ENCODE measurements around the gene PHF13. TPM values are rescaled to one million over a fixed set of nuclear protein-coding genes. Genes with fewer than 3 reads are reported as not detected.
A peak's percentile ranks its signal among the peaks of the same experiment; 100 is the strongest.

PHF13 gene
- 2.4 to 8.3 TPM (median 4.5 TPM) in 3 replicates for polyA plus RNA-seq
- 5.5 TPM for polyA plus RNA-seq (2011; ENCODE audit: low read depth)
- polyA plus RNA-seq (2011; cell fraction: cytosol; rRNA removed), result 4.1 and 4.2 TPM in 2 replicates
- 13.6 and 13.9 TPM in 2 replicates for polyA plus RNA-seq (2011; cell fraction: nucleus; rRNA removed)
- polyA plus RNA-seq (2012; ENCODE audit: low replicate concordance), result 9.5 and 18.7 TPM in 2 replicates
- 2.9 to 4.9 TPM (median 4.6 TPM) in 3 replicates for polyA minus RNA-seq
- polyA minus RNA-seq (2011; cell fraction: cytosol; rRNA and poly(A)+ RNA removed), result 3.1 TPM
- polyA minus RNA-seq (2011; cell fraction: nucleus; rRNA and poly(A)+ RNA removed), result 5.7 and 7.1 TPM in 2 replicates

DNA sequence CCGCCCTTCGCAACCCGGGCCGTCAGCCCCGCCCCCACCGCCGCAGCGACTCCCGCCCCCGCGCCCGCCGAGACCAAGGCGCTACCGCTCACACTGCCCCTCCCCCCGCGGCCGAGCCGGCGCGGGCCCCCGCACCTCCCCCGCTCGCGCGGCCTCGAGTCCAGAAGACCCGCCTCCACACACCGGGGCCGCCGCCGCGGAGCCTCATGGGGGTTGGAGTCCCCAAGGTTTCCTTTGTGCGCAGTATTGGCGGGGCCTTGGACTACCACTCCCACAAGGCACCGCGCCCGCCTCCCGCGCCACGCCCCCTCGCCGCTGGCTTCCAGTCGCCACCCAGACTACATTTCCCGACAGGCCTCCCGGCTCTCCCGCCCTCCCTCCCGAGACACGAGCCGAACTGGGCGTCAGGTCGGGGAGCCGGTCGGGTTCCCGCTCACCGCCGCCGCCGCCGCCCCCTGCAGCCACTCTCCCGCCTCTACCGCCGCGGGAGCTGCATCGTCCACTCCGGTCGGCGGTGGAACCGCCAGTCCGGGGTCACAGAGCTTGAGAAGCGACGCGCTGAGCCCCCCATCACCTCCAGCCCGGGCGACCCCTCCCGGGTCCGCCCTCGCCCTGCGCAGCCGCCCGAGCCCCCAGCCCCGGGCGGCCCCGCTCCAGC is at the start of gene PHF13:
TSS of gene PHF13 (plus strand) at position 371 of the 658 bp plus-strand sequence. CDS start 336 bp downstream, outside the sequence.
- FAIRE-seq (no peak), DNase-seq (ENCODE audit: low read depth, low spot score) (peak; percentile 91)
- H3K4me2 ChIP-seq (ENCODE audit: control insufficient read depth, extremely low read depth, insufficient read depth, low read depth, low read length), result peak within 1 kb of the TSS; percentile 97
- H3K9me3 ChIP-seq (ENCODE audit: control insufficient read depth, low read depth, low read length), result no peaks in the 10 kb centered on the region
- dilution Hi-C loops (cut with MboI; ENCODE audit: extremely low pct_ligation_motif_present, low sequenced_read_pairs), result no loop called here
- H2AFZ ChIP-seq (ENCODE audit: control insufficient read depth, low read length), result peak within 1 kb of the TSS; percentile 84
- H3K4me1 ChIP-seq (ENCODE audit: control insufficient read depth, extremely low read depth, insufficient read depth, low read length), result peaks cover 20% of the 10 kb centered on the region
- H3K4me3 ChIP-seq (ENCODE audit: control insufficient read depth in 2 of 3, extremely low read depth in 1 of 3, insufficient read depth in 2 of 3, low read depth in 1 of 3, low read length in 3 of 3), result peak within 1 kb of the TSS; percentile 69 to 87 (median 79)
- H3K27ac ChIP-seq (ENCODE audit: control insufficient read depth, insufficient read depth, low read length), result peak within 1 kb of the TSS; percentile 92
- no peaks in the 10 kb centered on the region for H3K27me3 ChIP-seq (ENCODE audit: control insufficient read depth, extremely low read depth, insufficient read depth, low read length)
- H4K20me1 ChIP-seq (ENCODE audit: control insufficient read depth, extremely low read depth, insufficient read depth, low read length), result no peaks in the 10 kb centered on the region
- H3K36me3 ChIP-seq (ENCODE audit: control insufficient read depth in 2 of 2, extremely low read depth in 1 of 2, insufficient read depth in 2 of 2, low read length in 2 of 2), result peaks cover 5 to 7% of the 10 kb centered on the region in 2 experiments
- H3K9ac ChIP-seq (ENCODE audit: control insufficient read depth, extremely low read depth, insufficient read depth, low read length), result peak within 1 kb of the TSS; percentile 88
- no peaks in the 10 kb centered on the region for H3K9me1 ChIP-seq (ENCODE audit: control insufficient read depth, extremely low read depth, insufficient read depth, low read length)
- TF ChIP-seq CTCF (optimal IDR thresholded peaks at IDR 0.05 in 1 of 3, IDR thresholded peaks at IDR 0.05 in 1 of 3, conservative IDR thresholded peaks at IDR 0.05 in 1 of 3; ENCODE audit: extremely low read depth in 1 of 3, insufficient read depth in 2 of 3, low read length in 3 of 3), result no peak
- TF ChIP-seq EZH2 (IDR thresholded peaks at IDR 0.05; ENCODE audit: low read length), result no peak
- peaks cover 29% of the 10 kb centered on the region for H3K79me2 ChIP-seq (ENCODE audit: control insufficient read depth, insufficient read depth, low read length)

- DNase-seq (ENCODE audit: low read depth, low spot score), result no peak
- Histone ChIP-seq H2AFZ (ENCODE audit: control insufficient read depth, low read length) (no peak overlapping the region), H3K9me1 (ENCODE audit: control insufficient read depth, extremely low read depth, insufficient read depth, low read length) (no peaks in the 10 kb centered on the region), H3K4me3 (ENCODE audit: control insufficient read depth in 2 of 3, extremely low read depth in 1 of 3, insufficient read depth in 2 of 3, low read depth in 1 of 3, low read length in 3 of 3) (no peak overlapping the region), H3K27ac (ENCODE audit: control insufficient read depth, insufficient read depth, low read length) (no peak overlapping the region), H3K79me2 (ENCODE audit: control insufficient read depth, insufficient read depth, low read length) (no peaks in the 10 kb centered on the region), H3K4me2 (ENCODE audit: control insufficient read depth, extremely low read depth, insufficient read depth, low read depth, low read length) (no peak overlapping the region), H3K9me3 (ENCODE audit: control insufficient read depth, low read depth, low read length) (no peaks in the 10 kb centered on the region), H3K27me3 (ENCODE audit: control insufficient read depth, extremely low read depth, insufficient read depth, low read length) (peaks cover 19% of the 10 kb centered on the region), H4K20me1 (ENCODE audit: control insufficient read depth, extremely low read depth, insufficient read depth, low read length) (no peaks in the 10 kb centered on the region), H3K9ac (ENCODE audit: control insufficient read depth, extremely low read depth, insufficient read depth, low read length) (no peak overlapping the region), H3K36me3 (ENCODE audit: control insufficient read depth in 2 of 2, extremely low read depth in 1 of 2, insufficient read depth in 2 of 2, low read length in 2 of 2) (no peaks in the 10 kb centered on the region), H3K4me1 (ENCODE audit: control insufficient read depth, extremely low read depth, insufficient read depth, low read length) (no peaks in the 10 kb centered on the region)
- TF ChIP-seq CTCF (optimal IDR thresholded peaks at IDR 0.05 in 1 of 3, IDR thresholded peaks at IDR 0.05 in 1 of 3, conservative IDR thresholded peaks at IDR 0.05 in 1 of 3; ENCODE audit: extremely low read depth in 1 of 3, insufficient read depth in 2 of 3, low read length in 3 of 3) (no peak), EZH2 (IDR thresholded peaks at IDR 0.05; ENCODE audit: low read length) (no peak)
- dilution Hi-C loops (cut with MboI; ENCODE audit: extremely low pct_ligation_motif_present, low sequenced_read_pairs), result no loop called here
- no peak for FAIRE-seq
Measured at GRCh38 chr1:6569033-6569432, 44.5 kb upstream of the PHF13 start.
